ENCODE data around the gene MED7.
A peak's percentile ranks its signal among the peaks of the same experiment; 100 is the strongest.
"Not testable (repeated sequence)": the region's sequence is repeated elsewhere in the genome, so short reads cannot be mapped to it uniquely, and the experiment has no call there.

The MED7 gene, protein sequence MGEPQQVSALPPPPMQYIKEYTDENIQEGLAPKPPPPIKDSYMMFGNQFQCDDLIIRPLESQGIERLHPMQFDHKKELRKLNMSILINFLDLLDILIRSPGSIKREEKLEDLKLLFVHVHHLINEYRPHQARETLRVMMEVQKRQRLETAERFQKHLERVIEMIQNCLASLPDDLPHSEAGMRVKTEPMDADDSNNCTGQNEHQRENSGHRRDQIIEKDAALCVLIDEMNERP

DNA sequence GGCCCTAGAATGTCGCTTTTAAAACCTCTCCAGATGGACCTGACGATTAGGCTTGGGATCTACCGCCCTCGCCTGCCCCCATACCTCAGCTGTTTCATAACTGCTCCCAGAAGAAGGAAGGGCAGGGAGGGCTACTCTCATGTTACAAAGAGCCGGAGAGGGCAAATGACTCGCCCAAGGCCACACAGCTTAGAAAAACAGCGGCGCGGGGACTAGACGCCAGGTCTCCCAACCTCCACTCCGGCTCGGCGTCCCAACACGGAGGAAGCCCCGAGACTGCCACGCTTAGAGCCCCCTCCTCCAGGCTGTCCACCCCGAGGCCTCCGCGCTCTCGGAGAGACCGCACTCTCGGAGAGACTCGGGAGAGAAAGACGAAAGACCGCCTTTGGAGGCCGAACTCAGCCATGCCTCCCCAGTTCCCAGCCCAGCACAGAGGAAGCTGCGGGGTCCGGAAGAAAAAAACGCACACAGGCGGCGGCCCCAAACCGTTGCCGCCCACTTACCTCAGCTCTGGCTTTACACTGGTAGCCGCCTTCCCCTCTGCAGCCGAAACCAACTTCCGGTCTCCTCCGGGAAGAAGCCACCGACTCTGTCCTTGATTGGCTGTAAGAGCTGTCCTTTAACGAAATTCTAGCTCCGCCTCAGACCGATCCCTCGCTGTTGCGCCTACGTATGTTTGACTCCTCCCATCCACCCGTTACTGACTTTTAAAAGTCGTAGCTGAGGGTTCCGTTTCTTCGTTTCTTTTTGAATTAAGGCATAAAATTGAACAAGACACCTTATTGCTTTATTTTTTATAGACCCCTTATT is at the start of gene MED7:
Gene MED7, minus strand, starts transcription at position 549 of the 810 bp plus-strand sequence. CDS start 3,434 bp downstream, outside the sequence.
- in situ Hi-C loops (cut with MboI; ENCODE audit: low pct_unique_long_range_greater_than_20kb, low sequenced_read_pairs, unreplicated experiment), result loop anchor here (10.0 to 25.0 kb wide), 3 partner anchors 172 to 1205 kb away; no protein-coding TSS in a partner anchor
- TF ChIP-seq, protein P1, sequence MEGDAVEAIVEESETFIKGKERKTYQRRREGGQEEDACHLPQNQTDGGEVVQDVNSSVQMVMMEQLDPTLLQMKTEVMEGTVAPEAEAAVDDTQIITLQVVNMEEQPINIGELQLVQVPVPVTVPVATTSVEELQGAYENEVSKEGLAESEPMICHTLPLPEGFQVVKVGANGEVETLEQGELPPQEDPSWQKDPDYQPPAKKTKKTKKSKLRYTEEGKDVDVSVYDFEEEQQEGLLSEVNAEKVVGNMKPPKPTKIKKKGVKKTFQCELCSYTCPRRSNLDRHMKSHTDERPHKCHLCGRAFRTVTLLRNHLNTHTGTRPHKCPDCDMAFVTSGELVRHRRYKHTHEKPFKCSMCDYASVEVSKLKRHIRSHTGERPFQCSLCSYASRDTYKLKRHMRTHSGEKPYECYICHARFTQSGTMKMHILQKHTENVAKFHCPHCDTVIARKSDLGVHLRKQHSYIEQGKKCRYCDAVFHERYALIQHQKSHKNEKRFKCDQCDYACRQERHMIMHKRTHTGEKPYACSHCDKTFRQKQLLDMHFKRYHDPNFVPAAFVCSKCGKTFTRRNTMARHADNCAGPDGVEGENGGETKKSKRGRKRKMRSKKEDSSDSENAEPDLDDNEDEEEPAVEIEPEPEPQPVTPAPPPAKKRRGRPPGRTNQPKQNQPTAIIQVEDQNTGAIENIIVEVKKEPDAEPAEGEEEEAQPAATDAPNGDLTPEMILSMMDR (IDR thresholded peaks at IDR 0.05; ENCODE audit: extremely low read depth, insufficient read depth, missing control alignments), result no peak
- peak; percentile 95 for DNase-seq (ENCODE audit: low spot score)

DNA sequence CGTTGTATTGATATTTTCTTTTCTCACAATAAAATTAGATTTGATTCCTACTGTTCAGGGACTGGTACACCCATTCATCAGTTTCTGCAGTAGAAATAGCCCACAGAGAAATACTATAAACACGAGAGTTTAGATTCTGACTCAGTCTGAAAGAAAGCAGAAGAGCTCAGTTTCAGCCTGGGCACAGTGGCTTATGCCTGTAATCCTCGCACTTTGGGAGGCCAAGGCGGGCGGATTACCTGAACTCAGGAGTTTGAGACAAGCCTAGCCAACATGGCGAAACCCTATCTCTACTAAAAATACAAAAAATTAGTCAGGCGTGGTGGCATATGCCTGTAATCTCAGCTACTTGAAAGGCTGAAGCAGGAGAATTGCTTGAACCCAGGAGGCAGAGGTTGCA is 46.6 kb upstream of the MED7 start:
- no peak for DNase-seq (ENCODE audit: low spot score)
- in situ Hi-C loops (cut with MboI; ENCODE audit: low pct_unique_long_range_greater_than_20kb, low sequenced_read_pairs, unreplicated experiment), result no loop called here
- TF ChIP-seq, protein P1 (IDR thresholded peaks at IDR 0.05; ENCODE audit: extremely low read depth, insufficient read depth, missing control alignments), result no peak

- TF ChIP-seq, protein P1 (IDR thresholded peaks at IDR 0.05; ENCODE audit: extremely low read depth, insufficient read depth, missing control alignments), result no peak
- DNase-seq (ENCODE audit: low spot score), result no peak
- in situ Hi-C loops (cut with MboI; ENCODE audit: low pct_unique_long_range_greater_than_20kb, low sequenced_read_pairs, unreplicated experiment), result no loop called here
These were observed 45.6 kb upstream of the MED7 start for GRCh38 chr5:157188270-157188669.

DNA sequence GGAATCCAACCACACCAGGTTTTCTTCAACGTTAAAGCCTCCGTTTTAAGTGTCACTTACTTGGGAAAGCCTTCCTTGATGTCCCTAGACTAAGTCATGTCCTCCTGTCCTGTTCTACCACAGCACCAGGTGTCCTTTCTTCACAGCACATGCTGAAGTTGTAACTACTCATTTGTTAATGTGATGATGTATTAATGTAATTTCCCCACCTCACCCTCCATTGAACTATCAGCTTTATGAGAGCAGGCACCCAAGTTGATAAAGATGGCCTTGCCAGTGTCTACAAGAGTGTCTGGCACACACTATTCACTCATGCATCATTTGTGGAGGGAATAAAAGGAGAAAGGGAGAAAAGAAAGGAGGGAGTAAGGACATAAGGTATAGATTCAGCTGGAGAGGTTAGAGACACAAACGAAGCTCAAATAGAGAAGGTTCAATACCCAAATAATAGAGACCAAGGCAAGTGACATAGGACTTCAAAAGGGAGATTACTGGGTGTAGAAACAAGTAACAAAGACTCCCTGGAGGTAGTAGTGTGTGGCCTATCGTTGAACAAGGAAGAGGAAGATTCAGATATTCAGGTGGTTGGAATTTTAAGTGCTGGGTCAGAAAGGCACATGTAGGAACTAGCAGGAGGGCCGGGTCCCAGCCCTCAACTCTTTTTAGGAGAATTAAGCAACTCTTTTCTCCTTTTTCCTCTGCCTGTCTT is 44.5 kb upstream of the MED7 start:
- in situ Hi-C loops (cut with MboI; ENCODE audit: low pct_unique_long_range_greater_than_20kb, low sequenced_read_pairs, unreplicated experiment), result no loop called here
- TF ChIP-seq, protein P1 (IDR thresholded peaks at IDR 0.05; ENCODE audit: extremely low read depth, insufficient read depth, missing control alignments), result no peak
- DNase-seq (ENCODE audit: low spot score), result no peak

GRCh38 chr5:157186309-157187045 is 43.8 kb upstream of the MED7 start:
- in situ Hi-C loops (cut with MboI; ENCODE audit: low pct_unique_long_range_greater_than_20kb, low sequenced_read_pairs, unreplicated experiment), result no loop called here
- no peak for DNase-seq (ENCODE audit: low spot score)
- TF ChIP-seq, protein P1 (IDR thresholded peaks at IDR 0.05; ENCODE audit: extremely low read depth, insufficient read depth, missing control alignments), result no peak

DNA sequence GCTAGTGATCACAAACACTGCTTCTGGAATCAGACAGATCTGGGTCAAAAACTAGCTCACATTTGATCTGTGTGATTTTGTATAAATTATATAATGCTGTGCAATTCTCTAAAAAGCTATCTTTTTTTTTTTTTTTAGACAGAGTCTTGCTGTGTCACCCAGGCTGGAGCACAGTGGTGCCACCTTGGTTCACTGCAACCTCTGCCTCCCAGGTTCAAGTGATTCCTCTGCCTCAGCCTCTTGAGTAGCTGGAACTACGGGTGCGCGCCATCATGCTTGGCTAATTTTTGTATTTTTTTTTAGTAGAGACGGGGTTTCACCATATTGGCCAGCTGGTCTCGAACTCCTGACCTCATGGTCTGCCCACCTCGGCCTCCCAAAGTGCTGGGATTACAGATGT is 42.5 kb upstream of the MED7 start:
- in situ Hi-C loops (cut with MboI; ENCODE audit: low pct_unique_long_range_greater_than_20kb, low sequenced_read_pairs, unreplicated experiment); DNase-seq (ENCODE audit: low spot score): not testable (repeated sequence)

Data from GM13977 (cell line).